CD1c-positive myeloid dendritic cell (primary cell): ENCODE measurements around the gene COL4A1.

Source experiments
- DNase-seq: peaks from one replicate; pipeline ENCODE4 v3.0.0-alpha.2; 2016; ENCODE audit errors: extremely low spot score

The COL4A1 gene

DNA sequence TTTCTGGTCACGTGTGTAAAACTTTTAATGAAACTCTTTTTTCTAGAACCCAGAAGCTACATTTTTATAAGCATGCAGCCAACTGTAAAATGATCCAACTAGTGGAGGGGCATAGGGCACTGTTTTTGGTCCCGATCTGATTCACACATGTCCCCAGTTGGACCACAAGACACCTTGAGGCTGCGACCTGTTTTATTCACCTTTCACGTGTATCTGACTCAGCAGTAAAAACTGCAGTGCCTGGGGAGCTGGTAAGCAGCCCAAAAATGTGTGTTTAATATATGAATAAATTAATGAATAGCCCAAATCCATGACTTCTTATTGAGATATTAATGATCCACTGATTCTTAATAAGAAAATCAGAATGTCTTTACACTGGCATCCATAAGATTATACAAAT is 140.4 kb downstream of the COL4A1 start:
- no peak for DNase-seq

DNA sequence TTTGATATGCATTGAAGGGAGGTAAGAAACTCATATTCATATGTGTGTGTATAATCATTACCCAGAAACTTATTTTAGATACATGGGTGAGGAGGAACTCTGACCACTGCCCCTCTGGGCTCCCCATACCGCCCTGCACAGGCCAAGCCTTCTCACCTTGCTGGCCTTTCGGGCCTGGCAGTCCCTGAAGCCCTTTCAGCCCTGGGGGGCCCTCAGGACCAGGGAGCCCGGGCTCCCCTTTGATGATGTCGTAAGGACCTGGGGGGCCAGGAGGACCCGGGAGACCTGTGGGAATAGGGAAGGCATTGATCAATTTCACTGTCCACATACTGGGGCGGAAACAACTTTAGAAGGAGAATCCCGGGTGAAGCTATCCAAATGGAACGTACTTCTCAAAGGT is 142.3 kb downstream of the COL4A1 start:
- no peak for DNase-seq

DNA sequence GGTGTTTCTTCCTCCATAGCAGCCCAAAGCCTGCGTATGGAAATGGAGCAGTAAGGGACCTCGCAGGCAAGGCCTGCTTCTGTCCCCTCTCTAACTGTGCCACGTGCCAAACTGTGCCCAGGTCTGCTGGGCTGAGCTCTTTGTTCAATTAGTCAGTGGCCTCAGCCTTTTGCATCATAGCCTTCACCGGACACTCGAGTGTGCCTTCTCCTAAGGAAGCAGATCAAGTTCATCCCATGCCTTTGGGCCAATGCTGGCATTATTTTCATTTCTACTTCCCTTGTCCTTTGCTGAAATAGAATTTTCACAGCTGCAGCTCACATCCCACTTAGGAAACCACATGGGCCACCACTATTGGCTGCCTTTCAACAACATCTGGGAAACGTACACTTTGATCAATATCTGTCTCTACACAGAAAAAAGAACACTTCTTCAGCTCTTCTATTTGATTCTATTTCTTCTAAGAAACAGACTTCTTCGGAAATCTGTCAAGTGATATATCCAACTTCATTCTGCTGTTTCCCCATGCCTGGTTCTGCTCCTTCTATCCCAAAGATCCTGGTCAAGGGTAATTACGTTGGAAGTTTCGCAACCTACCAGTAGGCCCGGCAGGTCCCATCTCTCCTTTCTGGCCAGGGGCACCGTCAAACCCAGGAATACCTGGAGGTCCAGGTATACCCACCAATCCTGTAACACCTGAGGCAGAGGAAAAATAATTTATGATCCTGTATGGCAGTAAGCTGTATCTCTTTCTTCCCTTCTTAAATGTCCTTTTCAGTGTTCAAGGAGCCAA is 143.9 kb downstream of the COL4A1 start:
- DNase-seq, result no peak

DNA sequence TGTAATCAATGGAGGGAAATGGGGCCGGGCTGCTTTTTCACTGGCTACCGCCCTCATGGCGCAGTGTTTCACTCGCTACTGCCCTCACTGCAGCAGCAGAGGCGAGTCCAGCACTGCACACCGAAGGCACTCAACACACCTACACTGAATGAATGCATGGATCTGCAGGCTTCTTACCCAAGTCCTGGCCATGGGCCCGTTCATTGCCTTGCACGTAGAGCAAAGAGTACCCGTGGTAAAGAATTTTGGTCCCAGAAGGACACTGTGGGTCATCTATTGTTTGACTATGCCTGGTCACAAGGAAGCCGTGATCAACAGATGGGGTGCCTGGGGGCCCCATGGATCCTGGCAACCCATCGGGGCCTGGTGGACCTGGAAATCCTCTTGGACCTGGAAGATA is 144.9 kb downstream of the COL4A1 start:
- DNase-seq, result no peak

DNA sequence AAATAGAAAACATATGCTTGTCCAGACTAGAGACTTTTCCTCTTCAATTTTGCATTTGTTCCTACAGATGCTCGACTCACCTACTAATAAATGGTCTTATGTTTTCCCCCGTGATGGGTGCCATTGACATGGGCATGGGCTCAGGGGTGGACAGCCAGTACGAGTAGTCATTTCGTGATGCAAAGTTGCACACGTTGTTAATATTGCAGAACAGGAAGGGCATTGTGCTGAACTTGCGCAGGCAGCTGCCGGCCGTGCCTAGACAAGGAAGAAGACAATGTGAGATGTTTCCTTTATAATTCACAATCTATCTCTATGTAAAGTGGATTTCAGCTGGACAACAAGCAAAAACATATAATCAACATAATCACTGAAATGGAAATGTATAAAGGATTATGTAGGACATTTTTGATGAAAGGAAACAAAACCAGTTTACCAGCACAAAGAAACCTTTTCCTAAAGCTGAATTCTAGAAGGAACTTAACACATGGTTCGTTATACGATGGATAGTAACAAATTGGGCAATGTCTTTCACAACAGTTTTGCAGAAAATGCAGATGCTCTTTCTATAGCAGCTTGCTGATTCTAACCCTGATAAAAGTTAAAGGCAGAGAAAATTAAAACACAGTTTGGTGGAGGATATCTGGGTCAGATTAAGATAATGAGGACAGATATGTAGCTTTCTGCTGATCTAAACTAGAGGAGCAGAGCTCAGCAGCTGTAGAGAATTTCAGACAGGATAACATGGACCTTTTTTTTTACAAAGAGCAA is 145.7 kb downstream of the COL4A1 start:
- peak; percentile 81 for DNase-seq

DNA sequence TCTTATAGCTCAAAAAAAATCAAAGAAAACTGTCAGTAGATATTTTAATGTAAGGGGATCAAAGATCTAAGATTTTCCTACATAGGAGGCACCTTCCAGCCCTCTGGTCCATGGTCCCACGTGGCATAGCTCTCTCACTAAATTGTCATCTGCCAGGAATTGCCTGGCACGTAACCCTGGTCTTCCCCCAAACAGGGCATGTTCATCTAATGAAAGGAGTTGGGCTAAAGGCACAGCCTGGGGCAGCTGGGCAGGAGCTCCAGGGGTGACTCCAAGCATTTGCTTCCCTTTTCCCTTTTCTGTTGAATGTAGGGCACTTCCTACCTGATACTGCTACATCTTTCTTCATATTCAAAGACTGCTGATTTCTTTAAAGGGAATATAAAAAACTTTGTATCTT is 148.7 kb downstream of the COL4A1 start:
- peak; percentile 45 for DNase-seq

DNA sequence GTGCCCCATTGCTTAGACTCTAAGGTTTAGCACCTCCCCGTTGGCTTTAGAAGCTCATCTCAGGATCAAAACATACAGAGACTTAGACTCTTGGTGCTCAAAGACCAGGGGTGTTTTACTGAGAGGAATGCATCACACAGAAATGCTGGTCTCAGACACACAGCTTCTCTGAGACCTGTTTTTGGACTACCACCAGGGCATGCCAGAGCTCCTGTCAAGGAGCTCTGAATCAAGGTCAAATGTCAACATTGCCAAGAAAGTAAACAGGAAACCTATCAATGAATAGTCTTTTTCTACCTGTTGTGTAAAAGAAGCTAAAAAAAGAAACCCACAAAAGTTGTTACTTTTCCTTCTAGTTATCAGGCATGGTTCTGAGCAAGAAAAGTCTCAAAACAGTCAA is 149.2 kb downstream of the COL4A1 start:
- no peak for DNase-seq

DNA sequence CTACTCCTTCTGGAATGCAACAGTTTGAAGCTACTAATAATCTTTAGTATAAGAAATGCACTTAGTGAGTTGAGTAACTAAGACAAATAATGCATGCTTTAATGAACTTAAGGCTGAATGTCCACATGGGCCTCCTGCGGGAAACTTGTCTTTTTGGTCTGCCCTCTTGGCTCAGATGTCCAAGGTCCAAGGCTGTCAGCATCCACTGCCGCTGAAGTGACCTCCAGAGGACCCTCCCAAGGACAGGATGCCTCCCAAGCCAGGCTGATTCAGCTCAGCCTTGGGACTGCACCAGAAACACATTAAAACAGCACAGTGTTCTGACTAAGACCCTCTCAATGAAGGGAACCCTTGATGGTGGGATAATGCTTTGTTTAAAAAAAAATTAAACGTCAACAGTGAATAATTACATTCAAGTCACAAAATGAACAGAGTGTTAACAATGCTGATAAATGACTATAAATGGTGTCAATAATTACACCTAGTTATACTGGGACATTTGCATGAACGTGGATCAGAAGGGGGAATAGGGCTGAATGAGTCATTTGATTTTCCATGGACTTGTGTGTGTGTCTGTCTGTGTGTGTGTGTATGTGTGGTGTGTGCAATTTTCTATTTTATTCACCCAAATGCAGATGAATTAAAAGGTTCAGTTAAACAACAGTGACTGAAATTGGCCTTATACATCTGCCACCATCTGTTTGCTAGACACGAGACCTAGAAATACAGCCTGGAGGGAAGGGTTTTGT is 150.5 kb downstream of the COL4A1 start:
- no peak for DNase-seq

DNA sequence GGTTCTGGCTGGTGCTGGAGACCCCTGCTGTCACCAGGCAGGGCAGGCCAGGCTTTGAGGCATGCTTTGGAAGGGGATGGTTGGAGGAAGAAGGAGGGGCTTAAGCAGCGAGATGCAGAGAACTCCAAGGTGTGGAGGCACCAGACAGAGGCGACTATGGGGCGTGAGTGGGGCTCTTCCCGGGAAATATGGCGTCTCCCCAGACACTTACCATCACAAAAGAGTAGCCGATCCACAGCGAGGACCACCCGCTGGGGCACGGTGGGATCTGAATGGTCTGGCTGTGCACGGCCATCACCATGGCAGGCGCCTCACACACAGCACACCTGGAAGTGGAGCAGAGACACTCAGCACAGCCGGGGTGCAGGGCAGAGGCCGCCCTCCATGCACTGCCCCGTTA is 151.9 kb downstream of the COL4A1 start:
- no peak for DNase-seq

DNA sequence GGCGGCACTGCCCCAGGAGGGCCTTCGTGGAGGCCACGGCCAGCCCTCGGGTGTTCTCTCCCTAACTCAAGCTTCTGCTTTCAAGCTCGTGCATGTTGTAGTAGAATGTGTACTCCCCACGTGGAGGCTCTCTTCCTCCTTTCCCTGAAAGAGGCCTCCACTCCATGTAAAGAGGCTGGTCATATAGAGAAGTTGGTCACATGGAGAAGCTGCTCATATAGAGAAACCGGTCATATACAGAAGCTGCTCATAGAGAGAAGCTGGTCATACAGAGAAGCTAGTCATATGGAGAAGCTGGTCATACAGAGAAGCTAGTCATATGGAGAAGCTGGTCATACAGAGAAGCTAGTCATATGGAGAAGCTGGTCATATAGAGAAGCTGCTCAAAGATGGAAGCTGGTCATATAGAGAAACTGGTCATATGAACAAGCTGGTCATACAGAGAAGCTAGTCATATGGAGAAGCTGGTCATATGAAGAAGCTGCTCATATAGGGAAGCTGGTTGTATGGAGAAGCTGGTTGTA is 152.5 kb downstream of the COL4A1 start:
- peak; percentile 84 for DNase-seq

DNA sequence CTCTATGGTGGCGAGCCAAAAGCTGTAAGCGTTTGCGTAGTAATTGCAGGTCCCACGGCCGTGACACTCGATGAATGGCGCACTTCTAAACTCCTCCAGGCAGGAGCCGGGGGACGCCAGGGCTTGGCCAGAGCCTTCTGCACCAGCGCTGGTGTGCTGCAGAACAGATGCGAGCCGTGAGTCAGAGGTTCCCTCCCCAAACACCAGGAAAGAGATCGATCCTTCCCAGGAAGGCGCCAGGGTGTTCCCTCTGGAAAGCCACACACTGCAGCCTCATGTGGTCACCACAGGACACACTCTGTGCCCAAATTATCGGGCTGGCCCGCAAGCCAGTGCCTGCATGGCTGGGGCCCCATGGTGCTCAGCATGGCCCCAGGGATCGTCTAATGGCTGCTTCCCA is 154.6 kb downstream of the COL4A1 start:
- DNase-seq, result no peak

DNA sequence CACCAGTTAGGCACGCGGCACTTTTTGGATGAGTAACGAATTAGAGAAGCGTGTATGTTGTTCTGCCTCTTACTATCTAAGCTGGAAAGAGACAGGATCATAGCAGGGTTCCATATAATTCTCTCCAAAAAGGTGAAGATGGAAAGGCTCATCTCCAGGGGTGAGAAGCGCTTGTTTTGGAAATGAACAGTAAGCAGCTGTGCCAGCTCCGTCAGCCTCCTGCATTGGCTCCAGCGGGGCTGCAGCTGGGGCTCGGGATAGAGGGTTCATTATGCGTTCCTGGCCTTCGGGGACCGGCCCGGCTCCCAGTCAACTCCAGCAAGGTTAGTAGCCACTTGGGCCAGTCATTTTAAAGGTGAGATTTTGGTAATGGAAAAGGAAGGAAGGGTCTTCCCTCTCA is 155.5 kb downstream of the COL4A1 start:
- DNase-seq, result no peak

DNA sequence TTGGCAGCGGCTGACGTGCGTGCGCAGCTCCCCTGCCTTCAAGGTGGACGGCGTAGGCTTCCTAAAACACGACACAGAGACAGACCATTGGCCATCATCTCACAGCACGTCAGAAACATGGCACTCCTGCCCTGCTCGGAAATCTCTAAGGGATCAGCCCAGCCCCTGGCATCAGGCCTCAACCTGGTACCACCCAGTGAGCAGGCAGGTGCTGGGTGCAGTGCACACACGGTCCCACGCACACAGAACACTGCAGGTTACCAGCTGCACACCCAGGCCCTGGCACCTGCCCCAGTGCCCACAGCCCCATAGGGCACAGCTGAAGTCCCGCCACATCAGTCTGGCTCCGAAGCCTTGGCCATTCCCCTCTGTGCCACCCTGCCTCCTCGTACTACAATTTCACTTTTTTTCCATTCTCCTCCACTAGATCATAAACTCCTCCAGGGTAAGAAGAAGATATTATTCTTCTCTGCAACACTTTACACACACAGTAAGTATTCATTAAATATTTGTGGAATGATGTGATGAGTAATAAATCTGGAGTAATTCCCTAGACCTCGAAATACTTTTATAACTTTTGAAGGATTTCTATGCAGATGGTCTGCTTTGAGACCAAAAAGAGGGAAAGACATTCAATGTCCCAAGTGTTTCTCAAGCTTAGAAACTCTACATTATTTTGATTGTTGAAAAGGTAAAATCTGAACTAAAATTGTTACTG is 156.4 kb downstream of the COL4A1 start:
- DNase-seq, result no peak

DNA sequence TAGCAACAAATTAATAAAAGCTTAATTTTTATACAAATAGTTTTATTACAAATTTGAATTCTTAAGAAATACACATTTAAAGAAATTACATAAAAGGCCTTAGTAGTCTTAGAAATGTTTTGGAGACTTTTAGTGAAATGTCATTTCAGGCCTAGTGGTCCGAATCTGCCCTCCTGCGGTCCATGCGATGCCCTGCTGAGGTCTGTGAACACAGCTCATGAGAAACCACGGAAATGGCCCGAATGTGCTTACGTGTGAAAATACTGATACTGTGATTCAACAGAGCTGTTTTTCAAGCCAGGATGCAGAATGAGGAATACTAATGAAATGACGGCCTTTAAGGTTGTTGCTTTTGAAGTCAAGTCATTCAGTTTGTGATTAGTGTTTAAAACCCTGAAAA is 157.9 kb downstream of the COL4A1 start:
- no peak for DNase-seq

DNA sequence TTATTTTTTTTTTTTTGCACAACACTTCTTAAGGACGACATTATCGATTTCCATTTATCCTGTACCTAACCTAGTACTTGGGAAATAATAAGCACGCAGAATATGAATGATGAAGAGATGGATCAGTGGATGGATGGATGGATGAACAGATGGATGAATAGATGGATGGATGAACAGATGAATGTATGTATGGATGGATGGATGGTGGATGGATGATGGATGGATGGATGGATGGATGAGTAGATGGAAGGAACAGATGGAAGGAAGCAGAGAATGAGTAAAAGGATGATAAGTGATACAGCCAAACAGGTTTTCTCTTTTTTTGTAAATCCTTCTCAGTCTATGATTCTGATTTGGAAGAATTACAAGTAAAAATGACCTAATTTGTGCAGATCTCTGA is 166.9 kb downstream of the COL4A1 start:
- DNase-seq, result no peak

DNA sequence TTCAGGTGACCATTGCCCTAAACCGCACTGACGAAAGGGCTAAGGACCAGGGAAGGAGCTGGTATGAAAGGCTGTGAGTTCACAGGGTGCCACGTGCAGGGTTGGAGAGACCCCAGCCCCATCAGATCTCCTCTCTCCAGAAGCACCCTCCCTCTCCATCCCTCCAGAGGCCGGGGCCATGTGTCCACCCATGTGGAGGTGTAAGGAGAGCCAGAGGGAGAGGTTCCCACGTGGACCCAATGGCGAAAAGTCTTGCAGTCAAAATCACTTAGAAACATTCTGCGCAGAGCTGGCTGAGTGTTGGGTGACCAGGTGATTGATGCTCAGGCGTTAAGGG is 168.3 kb downstream of the COL4A1 start:
- DNase-seq, result no peak

DNA sequence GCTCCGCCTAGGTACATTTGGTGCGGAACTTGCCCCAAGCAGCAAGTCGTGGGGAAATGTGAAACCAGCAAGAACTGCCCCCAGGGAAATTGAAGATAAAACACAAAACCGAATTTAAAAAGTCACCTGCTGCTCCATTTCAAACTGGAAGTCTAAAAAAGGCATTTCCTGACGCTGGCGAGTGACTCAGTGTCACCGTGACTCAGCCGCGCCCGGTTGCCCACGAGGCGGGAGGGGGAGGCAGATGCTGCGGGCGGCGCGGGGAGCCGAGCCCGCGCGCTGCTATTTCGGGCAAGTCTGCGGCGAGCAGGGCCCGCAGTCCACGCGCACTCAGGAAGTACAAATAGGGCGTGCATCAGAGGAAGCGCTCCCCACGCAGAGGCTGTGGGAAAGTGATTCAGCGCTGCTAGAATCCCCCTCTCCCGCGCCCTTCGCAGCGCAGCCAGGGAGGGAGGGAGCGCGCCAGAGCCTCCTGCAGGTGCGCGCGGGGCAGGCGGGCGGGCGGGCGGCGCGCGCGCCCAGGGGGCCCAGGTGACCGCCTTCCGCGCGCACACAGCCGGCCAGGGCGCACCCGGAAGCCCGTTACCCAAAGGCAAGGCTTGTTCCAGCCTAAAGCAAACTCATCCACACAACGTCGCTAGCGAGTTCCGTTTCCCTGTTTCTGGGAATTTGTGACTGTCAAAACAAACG is 168.8 kb downstream of the COL4A1 start:
- peak; percentile 91 for DNase-seq

DNA sequence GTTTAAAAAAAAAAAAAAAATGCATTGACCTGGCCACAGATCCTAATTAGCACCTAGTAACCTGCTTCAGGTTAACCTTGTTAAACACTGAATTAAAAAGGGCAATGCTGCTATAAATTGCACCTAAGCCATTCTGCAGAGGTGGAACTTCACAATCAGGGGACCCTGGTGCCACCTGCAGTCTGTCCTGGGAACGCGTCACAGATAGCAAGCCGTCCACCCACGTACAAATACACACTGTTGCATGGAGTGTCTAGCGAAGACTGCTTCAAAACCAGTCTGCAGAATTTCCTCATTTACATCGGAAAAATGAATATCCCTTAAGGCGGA is 169.3 kb downstream of the COL4A1 start:
- peak; percentile 88 for DNase-seq

DNA sequence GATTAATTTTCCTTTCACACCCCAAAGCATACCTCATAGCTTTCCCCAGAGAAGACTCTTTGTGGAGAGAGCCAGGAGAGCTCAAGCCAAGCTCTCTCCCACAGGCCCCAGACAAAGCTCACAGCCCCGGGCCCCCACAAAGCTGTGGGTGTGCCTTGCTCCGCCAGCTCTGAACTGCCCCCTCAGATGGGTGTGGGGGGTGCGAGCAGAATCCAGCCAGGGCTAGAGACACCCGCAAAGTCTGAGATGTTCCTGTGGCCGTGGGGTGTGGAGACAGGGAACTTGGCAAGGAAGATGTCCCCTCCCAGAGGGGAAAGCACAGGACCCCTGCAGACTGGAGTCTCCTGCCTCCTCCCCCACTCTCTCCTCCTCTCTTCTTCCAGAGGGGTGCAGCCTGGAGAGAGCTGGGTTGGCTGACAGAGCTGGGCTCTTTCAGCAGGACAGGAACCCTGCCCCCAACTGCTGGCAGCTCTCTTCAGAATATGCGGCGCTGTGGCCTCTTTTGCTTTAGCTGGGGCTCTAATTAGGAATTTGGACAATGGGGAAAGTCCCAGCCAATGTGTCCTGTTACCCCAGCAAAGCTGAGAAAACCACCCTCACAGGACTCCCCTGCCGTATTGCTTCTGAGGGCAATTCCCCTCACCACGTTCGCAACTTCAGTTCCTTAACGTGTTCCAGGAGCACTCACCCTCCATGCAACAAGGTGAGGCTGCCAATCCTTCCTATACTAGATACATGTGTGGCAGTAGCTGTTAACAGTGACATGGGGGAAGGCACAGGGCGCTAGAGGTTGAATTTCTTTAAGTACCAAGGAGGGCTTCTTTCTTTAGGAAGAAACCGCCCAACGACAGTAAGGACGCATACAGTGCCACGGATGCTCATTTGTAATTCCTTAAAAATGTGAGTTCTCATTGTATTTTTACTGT is 170.0 kb downstream of the COL4A1 start:
- peak; percentile 41 for DNase-seq

DNA sequence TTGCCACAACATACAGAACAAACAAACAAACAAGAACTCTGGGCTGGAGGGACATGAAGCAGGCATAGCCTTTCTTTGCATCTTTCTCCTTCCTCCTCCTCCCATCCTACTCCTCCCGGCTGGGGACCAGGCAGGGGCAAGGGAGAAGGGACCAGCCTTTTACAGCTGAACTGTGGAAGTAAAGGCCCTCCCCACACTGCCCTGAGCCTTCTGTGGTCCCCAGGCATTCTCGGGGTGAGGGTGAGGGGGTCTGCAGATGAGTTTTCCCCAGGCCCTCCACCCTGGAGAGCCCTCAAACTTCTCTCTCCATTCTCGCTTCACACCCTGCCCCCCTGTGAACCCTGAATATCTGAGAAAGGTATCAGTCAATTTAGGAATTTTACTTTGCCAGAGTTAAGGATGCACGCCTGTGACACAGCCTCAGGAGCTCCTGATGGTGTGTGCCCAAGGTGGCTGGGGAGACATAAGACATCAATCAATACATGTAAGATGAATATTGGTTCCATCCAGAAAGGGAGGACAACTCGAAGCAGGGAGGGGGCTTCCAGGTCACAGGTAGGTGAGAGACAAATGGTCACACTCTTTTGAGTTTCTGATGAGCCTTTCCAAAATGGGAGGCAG is 170.9 kb downstream of the COL4A1 start:
- no peak for DNase-seq
